CD1c-positive myeloid dendritic cell (primary cell): ENCODE measurements around the gene CXXC4.

Experiments used
- DNase-seq: peaks from one replicate; pipeline ENCODE4 v3.0.0-alpha.2; 2016; ENCODE audit errors: extremely low spot score

Gene CXXC4

GRCh38 chr4:104489731-104490095, 5.0 kb downstream of the CXXC4 start:
- DNase-seq: no peak

GRCh38 chr4:104488151-104488550, 6.5 kb downstream of the CXXC4 start:
- DNase-seq: no peak

- DNase-seq: no peak
Observed at GRCh38 chr4:104486716-104487504, 7.8 kb downstream of the CXXC4 start.

GRCh38 chr4:104475652-104476051, 19.0 kb downstream of the CXXC4 start:
- DNase-seq: no peak

GRCh38 chr4:104472766-104473165, 21.9 kb downstream of the CXXC4 start:
- DNase-seq: no peak

- DNase-seq: no peak
Observed at GRCh38 chr4:104470770-104471169, 23.9 kb downstream of the CXXC4 start.

GRCh38 chr4:104469794-104470193, 24.9 kb downstream of the CXXC4 start:
- DNase-seq: no peak

- no peak for DNase-seq
Observed at GRCh38 chr4:104465619-104466018, 29.1 kb downstream of the CXXC4 start.

- no peak for DNase-seq
Observed at GRCh38 chr4:104465201-104465600, 29.5 kb downstream of the CXXC4 start.

GRCh38 chr4:104462641-104463040, 32.1 kb downstream of the CXXC4 start:
- DNase-seq: no peak

- DNase-seq: no peak
Observed at GRCh38 chr4:104457308-104457981, 37.2 kb downstream of the CXXC4 start.

- no peak for DNase-seq
Observed at GRCh38 chr4:104451573-104451972, 43.1 kb downstream of the CXXC4 start.

GRCh38 chr4:104449537-104449936, 45.2 kb downstream of the CXXC4 start:
- DNase-seq: no peak

- no peak for DNase-seq
Observed at GRCh38 chr4:104447294-104447693, 47.4 kb downstream of the CXXC4 start.

GRCh38 chr4:104446431-104447278, 48.0 kb downstream of the CXXC4 start:
- no peak for DNase-seq

- no peak for DNase-seq
Observed at GRCh38 chr4:104444685-104445084, 50.0 kb downstream of the CXXC4 start.

GRCh38 chr4:104436542-104436941, 58.2 kb downstream of the CXXC4 start:
- DNase-seq: no peak

- no peak for DNase-seq
Observed at GRCh38 chr4:104429150-104429741, 65.4 kb downstream of the CXXC4 start.

- no peak for DNase-seq
Observed at GRCh38 chr4:104425948-104426347, 68.7 kb downstream of the CXXC4 start.

- DNase-seq: no peak
Observed at GRCh38 chr4:104424989-104425388, 69.7 kb downstream of the CXXC4 start.

GRCh38 chr4:104424475-104424941, 70.2 kb downstream of the CXXC4 start:
- no peak for DNase-seq

- DNase-seq: no peak
Observed at GRCh38 chr4:104421566-104421965, 73.1 kb downstream of the CXXC4 start.
